GM23248 (cell line): Measurements from ENCODE around the gene CDK9. TPM values are rescaled to one million over a fixed set of nuclear protein-coding genes. Genes with fewer than 3 reads are reported as not detected.

Experiments used
- DNase-seq: peaks from one replicate; pipeline ENCODE4 v3.0.0-alpha.2; 2015
- H2AFZ ChIP-seq: fragments of 200-600 bp; sonication (generic); 2 replicates; pipeline ENCODE4 v1.6.1; 2016; ENCODE audit warnings: antibody characterized with exemption
- H3F3A ChIP-seq: fragments of 200-600 bp; sonication (generic); 2 replicates; pipeline ENCODE4 v1.6.1; 2016; ENCODE audit warnings: mild to moderate bottlenecking, antibody characterized with exemption, mixed run types; ENCODE audit not compliant: insufficient read depth
- H3K27ac ChIP-seq: fragments of 200-600 bp; sonication (generic); 2 replicates; pipeline ENCODE4 v1.5.1; 2016; ENCODE audit warnings: mild to moderate bottlenecking
- H3K27me3 ChIP-seq: fragments of 200-600 bp; sonication (generic); replicated peaks from 2 replicates; pipeline ENCODE4 v1.6.1; 2016; ENCODE audit warnings: mild to moderate bottlenecking; ENCODE audit not compliant: insufficient read depth
- H3K36me3 ChIP-seq: fragments of 200-600 bp; sonication (generic); 2 replicates; pipeline ENCODE4 v1.6.1; 2016; ENCODE audit warnings: low read depth, mild to moderate bottlenecking
- H3K4me1 ChIP-seq: fragments of 200-600 bp; sonication (generic); 2 replicates; pipeline ENCODE4 v1.6.1; 2016; ENCODE audit warnings: mild to moderate bottlenecking; ENCODE audit not compliant: insufficient read depth
- H3K4me2 ChIP-seq: fragments of 200-600 bp; sonication (generic); one replicate; pipeline ENCODE4 v1.6.1; 2016; ENCODE audit warnings: mild to moderate bottlenecking; ENCODE audit not compliant: unreplicated experiment
- H3K4me3 ChIP-seq: fragments of 200-600 bp; sonication (generic); 2 replicates; pipeline ENCODE4 v1.5.1; 2016; ENCODE audit warnings: mild to moderate bottlenecking
- H3K79me2 ChIP-seq: fragments of 200-600 bp; sonication (generic); 2 replicates; pipeline ENCODE4 v1.6.1; 2016; ENCODE audit warnings: mild to moderate bottlenecking; ENCODE audit not compliant: insufficient read depth
- H3K9ac ChIP-seq: fragments of 200-600 bp; sonication (generic); 2 replicates; pipeline ENCODE4 v1.6.1; 2016; ENCODE audit warnings: mild to moderate bottlenecking
- H3K9me2 ChIP-seq: fragments of 200-600 bp; sonication (generic); 2 replicates; pipeline ENCODE4 v1.6.1; 2016; ENCODE audit warnings: mixed run types, mild to moderate bottlenecking, moderate library complexity; ENCODE audit not compliant: insufficient read depth
- H3K9me3 ChIP-seq: fragments of 200-600 bp; sonication (generic); one replicate; pipeline ENCODE4 v1.6.1; 2017; ENCODE audit warnings: low read depth
- H4K20me1 ChIP-seq: fragments of 200-600 bp; sonication (generic); 2 replicates; pipeline ENCODE4 v1.6.0; 2016; ENCODE audit not compliant: insufficient read depth
- EZH2 ChIP-seq: fragments of 200-600 bp; sonication (generic); IDR thresholded peaks from 2 replicates; pipeline ENCODE4 v1.6.1; 2018; ENCODE audit warnings: antibody characterized with exemption, mild to moderate bottlenecking; ENCODE audit not compliant: insufficient read depth, poor library complexity, severe bottlenecking
- EZH2phosphoT487 ChIP-seq: fragments of 200-600 bp; sonication (generic); IDR thresholded peaks from 2 replicates; pipeline ENCODE4 v1.6.1; 2018; ENCODE audit warnings: antibody characterized with exemption, moderate library complexity, mild to moderate bottlenecking, low read depth; ENCODE audit not compliant: insufficient read depth
- WGBS, 2 experiments: methylation state at CpG; one replicate each; pipeline ENCODE4 v1.1.6; 2015 to 2017; ENCODE audit warnings: low lambda C conversion rate in 2 of 2, low coverage in 1 of 2; ENCODE audit errors: missing lambda C conversion rate in 2 of 2; 5-methylcytosine and 5-hydroxymethylcytosine counted together
- in situ Hi-C: fragments of 300-500 bp; cut with MboI; formaldehyde crosslinking; loops from 2 replicates; pipeline ENCODE4 v1.15.0; 2020
- polyA plus RNA-seq: library from polyadenylated mRNA; unstranded; fragments of >200 nt; fragmentation: Nextera tagmentation; extraction: Ambion mirVana; gene quantifications from 2 replicates; pipeline ENCODE4 v1.2.1, GENCODE V29; 2016
- total RNA-seq: library from RNA; depleted of rRNA; stranded (reverse); fragments of >200 nt; shearing (Covaris generic); gene quantifications from 2 replicates; pipeline ENCODE4 v1.2.3, GENCODE V29; 2014

CDK9 gene
- total and polyA plus RNA-seq, 2 experiments from 2014 or later = 43.7 to 59.7 TPM

DNA sequence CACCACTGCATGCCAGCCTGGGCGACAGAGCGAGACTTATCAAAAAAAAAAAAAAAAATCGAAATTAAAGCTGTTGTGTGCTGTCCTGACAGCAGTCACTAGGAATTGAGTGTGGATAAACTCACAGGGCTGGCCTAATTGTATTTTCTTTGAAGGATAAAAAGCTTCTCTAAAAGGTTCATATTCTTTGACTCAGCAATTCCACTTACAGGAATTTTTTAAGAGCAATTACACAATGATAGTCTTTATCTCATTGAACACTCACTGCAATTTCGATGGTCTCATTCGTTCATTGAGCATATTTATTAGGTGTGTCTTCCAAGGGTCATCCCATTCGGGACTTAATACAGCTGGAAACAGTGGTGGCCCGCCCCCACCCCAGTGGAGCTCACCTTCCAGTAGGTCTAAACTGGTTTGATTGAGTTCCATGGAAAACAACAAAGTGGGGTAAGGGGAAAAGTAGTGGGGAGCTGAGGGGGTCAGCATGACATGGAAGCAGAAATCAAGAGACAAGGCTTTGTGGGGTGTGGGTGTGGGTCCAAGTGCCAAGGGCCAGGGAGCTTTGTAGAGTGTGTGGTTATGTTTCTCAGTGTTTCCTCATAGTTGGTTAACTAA, 6.7 kb downstream of the CDK9 start:
- in situ Hi-C loops = no loop called here
- Histone ChIP-seq H2AFZ (no peak overlapping the region), H3K4me3 (no peak overlapping the region), H3K9ac (no peak overlapping the region), H3K4me1 (no peaks in the 10 kb centered on the region; the same call in 1 of the 2 replicates), H3K27ac (no peak overlapping the region), H3K9me3 (no peaks in the 10 kb centered on the region), H3K9me2 (no peaks in the 10 kb centered on the region), H3K27me3 (no peaks in the 10 kb centered on the region), H3K79me2 (peaks cover 52% of the 10 kb centered on the region), H3K36me3 (peaks cover 48% of the 10 kb centered on the region), H3F3A (peaks cover 15% of the 10 kb centered on the region), H3K4me2 (no peak overlapping the region), H4K20me1 (peaks cover under 1% of the 10 kb centered on the region; the same call in 1 of the 2 replicates)
- TF ChIP-seq EZH2 (no peak), EZH2phosphoT487 (no peak)
- 58 to 65% methylated on average over 7 of the region's 7 CpGs for WGBS, 2 experiments
- DNase-seq = no peak

DNA sequence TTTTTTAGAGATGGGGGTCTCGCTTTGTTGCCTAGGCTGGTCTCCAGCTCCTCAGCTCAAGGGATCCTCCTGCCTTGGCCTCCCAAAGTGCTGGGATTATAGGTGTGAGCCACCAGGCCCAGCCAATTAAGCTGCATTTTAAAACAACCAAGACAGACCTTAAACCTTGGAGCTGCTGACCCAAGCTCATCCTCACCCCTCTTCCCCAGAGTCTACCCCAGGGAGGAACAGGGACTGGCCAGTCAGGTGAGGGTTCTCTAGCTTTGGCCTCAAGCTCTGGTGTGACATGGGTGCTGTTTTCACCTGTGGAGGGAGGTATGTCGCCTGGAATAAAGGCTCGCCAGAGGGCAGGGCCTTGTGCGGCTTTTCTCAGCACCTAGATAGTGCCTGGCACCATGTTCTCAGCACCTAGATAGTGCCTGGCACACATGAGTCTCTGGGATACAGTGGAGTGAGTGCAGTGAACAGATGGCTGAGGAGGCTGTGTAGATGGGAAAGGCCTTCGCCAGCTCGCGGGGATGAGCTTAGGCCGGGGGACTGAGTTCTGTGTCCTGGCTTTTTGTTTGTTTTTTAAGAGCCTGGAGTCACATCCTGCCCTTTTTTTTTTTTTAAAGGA, 7.4 kb downstream of the CDK9 start:
- no peaks in the 10 kb centered on the region for H4K20me1 ChIP-seq
- no peak overlapping the region for H3K27ac ChIP-seq
- in situ Hi-C loops = no loop called here
- DNase-seq = no peak
- 76 to 80% methylated on average over 8 of the region's 8 CpGs for WGBS, 2 experiments
- no peak overlapping the region for H3K4me3 ChIP-seq
- no peaks in the 10 kb centered on the region for H3K4me1 ChIP-seq
- no peaks in the 10 kb centered on the region for H3K9me3 ChIP-seq
- H3K4me2 ChIP-seq = no peak overlapping the region
- H3K9me2 ChIP-seq = no peaks in the 10 kb centered on the region
- TF ChIP-seq EZH2phosphoT487 (no peak), EZH2 (no peak)
- H3K9ac ChIP-seq = no peak overlapping the region
- peaks cover 13% of the 10 kb centered on the region for H3F3A ChIP-seq
- H3K36me3 ChIP-seq = peaks cover 41% of the 10 kb centered on the region
- H3K27me3 ChIP-seq = no peaks in the 10 kb centered on the region
- H2AFZ ChIP-seq = no peak overlapping the region
- peaks cover 45% of the 10 kb centered on the region for H3K79me2 ChIP-seq

DNA sequence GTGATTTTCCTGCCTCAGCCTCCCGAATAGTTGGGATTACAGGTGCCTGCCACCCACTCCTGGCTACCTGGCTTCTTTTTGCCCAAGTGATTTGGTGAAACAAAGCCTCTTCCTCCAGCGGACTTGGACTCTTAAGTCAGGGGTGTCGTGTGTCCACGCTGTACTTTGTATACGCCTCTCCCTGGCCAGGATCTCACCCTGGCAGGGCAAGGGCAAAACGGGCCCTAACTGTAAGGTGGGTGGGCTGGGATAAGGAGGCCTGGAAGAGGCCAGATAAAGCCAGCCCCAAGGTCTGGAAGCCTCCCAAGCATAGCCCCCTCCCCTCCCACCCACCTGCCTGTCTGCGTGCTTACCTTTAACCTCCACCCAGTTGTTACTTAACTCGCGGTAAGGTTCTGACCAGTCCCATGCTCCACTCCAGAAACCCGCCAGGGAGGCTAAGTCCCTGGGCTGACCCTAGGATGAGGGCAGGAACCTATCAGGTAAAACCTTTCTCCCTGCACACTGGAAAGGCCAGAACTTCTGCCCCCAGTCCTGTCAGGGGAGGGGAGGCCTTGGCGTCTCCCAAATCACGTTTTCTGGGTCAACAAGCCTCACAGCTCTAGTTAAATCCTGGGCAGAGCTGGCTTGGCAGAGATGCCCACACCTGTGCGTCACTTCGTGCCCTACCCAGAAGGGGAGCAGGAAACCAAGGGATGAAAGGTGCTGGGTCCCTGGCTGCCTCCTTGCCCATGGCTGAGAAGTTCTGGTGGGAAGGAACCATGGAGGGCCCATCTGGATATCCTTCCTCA, 8.4 kb downstream of the CDK9 start:
- 75 to 78% methylated on average over 14 of the region's 14 CpGs for WGBS, 2 experiments
- in situ Hi-C loops = no loop called here
- no peak overlapping the region for H2AFZ ChIP-seq
- no peak overlapping the region for H3K27ac ChIP-seq
- H3K4me3 ChIP-seq = no peak overlapping the region
- peaks cover 35% of the 10 kb centered on the region for H3K79me2 ChIP-seq
- no peaks in the 10 kb centered on the region for H3K9me2 ChIP-seq
- TF ChIP-seq EZH2phosphoT487 (no peak), EZH2 (no peak)
- H3K27me3 ChIP-seq = no peaks in the 10 kb centered on the region
- no peaks in the 10 kb centered on the region for H4K20me1 ChIP-seq
- no peaks in the 10 kb centered on the region for H3K9me3 ChIP-seq
- no peak overlapping the region for H3K9ac ChIP-seq
- DNase-seq = no peak
- H3K4me1 ChIP-seq = no peaks in the 10 kb centered on the region
- no peak overlapping the region for H3K4me2 ChIP-seq
- peaks cover 13% of the 10 kb centered on the region for H3F3A ChIP-seq
- peaks cover 31% of the 10 kb centered on the region for H3K36me3 ChIP-seq

DNA sequence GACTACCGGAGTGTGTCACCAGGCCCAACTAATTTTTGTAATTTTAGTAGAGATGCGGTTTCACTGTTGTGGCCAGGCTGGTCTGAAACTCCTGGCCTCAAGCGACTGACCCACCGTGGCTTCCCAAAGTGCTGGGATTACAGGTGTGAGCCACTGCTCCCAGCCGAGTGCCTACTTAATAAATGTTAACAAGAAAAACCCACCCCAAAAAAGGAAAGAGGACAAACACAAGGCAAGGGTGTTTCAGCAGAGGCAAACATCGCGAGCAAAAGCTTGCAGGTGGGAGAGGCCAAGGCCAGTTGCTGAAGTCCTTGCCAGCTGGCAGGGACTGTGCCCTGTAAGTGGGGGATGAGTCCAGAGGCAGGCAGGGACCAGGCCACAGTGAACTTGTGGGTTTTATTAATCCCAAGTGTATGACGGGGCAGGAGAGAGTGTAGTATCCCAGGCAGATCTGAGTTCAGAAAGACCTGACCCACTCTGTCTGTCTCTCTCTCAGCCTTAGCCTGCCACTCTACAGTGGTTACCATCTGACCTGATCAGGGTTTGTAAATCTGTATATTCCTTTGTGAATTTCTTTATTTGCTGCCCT, 10.5 kb downstream of the CDK9 start:
- H3K4me2 ChIP-seq = no peak overlapping the region
- no peaks in the 10 kb centered on the region for H3K27me3 ChIP-seq
- peaks cover 10% of the 10 kb centered on the region for H3K36me3 ChIP-seq
- no peak for TF ChIP-seq EZH2
- no peak for TF ChIP-seq EZH2phosphoT487
- 0 out of 2 replicates have a peak, but pooled peaks cover 3% of the 10 kb centered on the region for H3K4me1 ChIP-seq
- DNase-seq = peak; percentile 52
- WGBS, 2 experiments = 65 to 69% methylated on average over 8 of the region's 8 CpGs
- H3K9ac ChIP-seq = no peak overlapping the region
- H4K20me1 ChIP-seq = no peaks in the 10 kb centered on the region
- H2AFZ ChIP-seq = no peak overlapping the region
- H3K79me2 ChIP-seq = peaks cover 15% of the 10 kb centered on the region; the same call in 1 of the 2 replicates
- no peaks in the 10 kb centered on the region for H3K9me2 ChIP-seq
- peaks cover 19% of the 10 kb centered on the region for H3F3A ChIP-seq
- in situ Hi-C loops = no loop called here
- H3K9me3 ChIP-seq = no peaks in the 10 kb centered on the region
- H3K4me3 ChIP-seq = no peak overlapping the region
- H3K27ac ChIP-seq = no peak overlapping the region
